Measurements from ENCODE around the gene F12.

The F12 gene

DNA sequence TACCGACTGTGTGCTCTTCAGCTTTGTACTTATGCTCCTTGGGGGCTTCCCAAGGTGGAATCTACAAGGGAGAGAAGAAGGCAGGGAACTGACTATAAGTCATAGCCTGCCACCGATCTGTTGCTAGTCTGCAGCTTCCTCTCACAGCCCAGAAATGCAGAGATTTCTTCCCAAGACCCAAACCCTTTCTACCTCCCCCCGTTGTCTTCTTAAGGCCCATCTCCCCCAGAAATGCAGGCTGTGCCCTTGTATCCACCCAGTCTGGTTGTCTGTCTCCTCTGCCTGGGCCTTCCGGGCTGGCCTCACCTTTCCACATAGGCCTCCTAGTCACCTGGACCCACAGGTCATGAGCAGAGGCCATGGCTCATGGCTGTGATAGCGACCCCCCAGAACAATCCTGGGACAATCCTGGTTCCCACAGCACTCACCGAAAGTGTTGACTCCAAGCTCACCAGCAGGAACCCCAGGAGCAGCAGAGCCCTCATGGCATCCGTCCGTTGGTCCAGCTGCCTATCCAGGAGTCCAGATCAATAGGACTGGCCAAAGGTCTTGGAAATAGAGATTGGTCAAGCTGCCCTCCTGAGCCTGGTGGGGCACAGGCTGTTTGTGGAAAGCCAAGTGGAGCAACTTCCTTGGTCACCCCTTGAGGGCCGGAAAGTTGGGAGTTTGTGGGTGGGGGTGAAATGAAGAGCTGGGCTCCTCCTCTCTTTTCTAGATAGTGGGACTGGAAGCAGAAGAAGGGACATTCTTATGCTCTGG is at the start of gene F12:
Gene F12, minus strand, starts transcription at position 522 of the 759 bp plus-strand sequence. Its CDS starts 37 bp downstream, at position 485.
- DNase-seq (ENCODE audit: low spot score): no peak

DNA sequence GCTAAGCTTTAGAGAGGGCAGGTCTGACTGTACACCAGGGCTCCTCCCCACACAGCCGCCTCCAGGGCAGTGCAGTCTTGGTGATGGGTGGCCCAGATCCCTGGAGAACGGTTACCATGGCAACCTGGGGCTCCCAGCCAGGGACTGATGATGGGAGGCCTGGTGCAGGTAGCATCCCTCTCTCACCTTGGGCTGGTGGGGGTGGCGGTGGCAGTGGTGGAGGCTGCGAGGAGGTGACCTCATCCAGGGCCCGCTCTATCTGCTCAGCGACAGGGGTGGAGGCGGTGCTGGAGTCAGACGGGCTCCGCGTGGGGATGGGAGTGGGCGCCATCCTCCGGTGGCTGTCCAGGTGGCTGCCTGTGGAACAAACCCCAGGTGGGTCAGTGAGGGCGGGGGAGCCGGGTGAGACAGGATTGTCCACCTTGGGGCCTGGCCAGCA is 49.6 kb upstream of the F12 start:
- DNase-seq (ENCODE audit: low spot score): no peak

DNA sequence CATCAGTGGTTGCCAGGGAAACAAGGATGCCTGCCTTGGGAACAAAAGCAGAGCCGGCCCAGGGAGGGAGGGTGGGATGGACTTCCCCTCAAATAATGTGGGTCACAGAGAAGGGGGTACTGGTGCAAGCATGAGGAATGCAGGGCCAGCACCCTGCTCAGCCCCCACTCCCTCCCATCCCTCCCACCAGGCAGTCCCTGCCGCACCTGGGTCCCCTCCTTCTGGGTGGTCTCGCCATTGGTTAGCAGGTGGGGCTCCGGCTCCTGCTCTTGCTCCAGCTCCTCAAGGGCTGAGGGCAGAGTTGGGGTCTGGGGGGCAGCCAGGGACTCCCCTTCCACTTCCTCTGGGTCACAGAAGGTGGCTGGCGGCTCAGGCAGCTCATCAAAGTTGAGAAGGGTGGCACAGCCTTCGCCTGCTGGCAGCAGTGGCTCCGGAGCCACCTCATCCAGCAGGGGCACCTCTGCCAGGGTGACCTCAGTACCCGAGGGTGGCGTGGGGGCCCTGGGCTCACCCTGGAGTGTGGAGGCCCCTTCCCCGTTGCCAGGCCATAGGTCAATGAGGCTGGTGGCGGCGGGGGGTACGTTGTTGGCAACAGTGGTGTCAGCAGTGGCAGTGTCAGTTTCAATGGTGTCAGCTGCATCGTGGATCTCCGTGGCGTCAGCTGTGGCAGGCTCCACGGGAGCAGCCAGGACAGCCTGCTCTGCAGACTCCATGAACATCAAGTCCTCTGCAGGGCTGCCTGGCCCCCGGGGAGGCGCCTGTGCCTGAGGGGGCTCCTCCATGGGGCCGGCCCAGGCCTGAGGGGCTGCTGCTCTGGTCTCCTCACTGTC is 48.7 kb upstream of the F12 start:
- no peak for DNase-seq (ENCODE audit: low spot score)

DNA sequence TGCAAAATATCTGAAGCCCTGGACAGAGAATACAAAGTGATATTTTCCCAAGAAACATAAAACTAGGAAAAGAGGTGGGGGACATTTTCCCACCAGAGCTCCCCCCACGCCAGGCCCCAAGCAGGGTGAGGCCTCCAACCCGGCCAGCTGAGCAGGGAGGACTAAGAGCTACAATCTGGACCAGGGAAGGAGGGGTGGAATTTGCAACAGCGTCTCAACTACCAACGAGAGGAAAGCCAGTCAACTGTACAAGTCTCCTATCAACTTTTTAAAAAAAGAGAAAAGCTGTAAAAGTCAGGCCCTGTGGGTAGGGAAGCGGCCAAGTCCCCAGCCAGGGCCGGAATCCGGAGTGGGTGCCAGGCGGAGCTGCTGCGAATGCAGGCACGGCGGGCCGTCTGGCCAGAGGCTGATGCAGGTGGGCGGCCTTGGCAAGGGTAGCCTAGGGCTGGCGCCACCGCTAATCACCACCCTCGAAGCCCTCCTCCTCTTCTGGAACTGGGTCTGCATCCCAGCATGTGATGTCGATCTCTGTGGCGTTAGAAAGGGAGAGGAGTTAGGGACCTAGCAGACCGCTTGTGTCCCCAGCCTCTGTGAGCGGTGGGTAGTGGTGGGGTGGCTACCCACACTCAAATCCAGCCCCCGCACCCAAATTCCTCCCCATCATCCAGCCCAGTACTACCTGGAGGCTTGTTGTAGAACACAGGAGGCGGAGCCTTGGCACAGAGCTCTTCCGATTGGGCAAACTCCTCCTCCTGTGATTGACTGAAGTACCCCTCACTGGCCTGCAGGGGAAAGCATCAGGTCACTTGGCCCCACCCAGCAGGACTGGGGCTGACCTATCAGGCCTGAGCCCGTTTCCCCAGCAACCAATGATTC is 47.9 kb upstream of the F12 start:
- DNase-seq (ENCODE audit: low spot score): peak; percentile 54

DNA sequence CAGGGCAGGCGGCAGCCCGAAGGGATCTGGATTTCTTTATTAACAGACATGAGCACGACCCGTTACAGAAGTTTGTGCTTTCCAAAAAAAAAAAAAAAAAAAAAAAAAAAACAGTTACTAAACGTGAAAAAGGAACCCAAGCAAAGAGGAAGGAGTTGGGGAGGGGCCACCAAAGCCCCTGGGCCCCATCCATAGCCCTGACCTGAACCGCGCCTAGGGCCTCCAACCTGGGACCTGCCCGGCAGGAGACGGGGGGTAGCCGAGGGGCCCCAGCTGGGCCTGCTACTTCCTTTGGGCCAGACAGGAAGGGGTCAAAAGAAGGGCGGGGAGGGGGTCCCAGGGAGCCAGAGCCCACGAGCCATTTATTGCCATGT is 47.2 kb upstream of the F12 start:
- no peak for DNase-seq (ENCODE audit: low spot score)

DNA sequence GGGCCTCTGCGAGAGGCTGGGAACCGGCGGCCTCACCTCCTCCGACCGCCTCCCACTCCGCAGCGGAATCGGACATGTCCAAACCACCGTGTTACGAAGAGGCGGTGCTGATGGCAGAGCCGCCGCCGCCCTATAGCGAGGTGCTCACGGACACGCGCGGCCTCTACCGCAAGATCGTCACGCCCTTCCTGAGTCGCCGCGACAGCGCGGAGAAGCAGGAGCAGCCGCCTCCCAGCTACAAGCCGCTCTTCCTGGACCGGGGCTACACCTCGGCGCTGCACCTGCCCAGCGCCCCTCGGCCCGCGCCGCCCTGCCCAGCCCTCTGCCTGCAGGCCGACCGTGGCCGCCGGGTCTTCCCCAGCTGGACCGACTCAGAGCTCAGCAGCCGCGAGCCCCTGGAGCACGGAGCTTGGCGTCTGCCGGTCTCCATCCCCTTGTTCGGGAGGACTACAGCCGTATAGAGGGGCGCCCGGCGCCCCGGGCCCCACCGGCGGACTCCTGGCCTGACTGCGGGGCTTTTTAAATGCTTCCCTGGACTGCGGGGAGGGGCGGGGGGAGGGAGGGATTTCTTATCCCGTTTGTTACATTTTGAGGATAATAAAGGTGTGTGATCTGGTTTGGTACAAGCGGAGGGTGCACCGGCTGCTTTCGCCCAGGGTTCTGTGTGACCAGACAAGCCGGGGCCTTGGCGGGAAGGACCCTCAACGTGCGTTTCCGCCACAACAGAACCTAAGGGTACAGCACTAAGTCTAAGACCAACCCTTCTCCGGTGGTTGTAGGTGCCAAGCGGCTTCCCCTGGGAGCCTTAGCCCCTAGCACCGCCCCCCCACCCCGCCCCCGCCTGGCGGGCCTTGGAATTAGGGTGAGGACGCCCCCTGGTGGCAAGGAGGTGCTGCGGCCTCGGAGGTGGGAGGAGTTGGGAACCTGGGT is 46.6 kb upstream of the F12 start:
- peak; percentile 93 for DNase-seq (ENCODE audit: low spot score)

DNA sequence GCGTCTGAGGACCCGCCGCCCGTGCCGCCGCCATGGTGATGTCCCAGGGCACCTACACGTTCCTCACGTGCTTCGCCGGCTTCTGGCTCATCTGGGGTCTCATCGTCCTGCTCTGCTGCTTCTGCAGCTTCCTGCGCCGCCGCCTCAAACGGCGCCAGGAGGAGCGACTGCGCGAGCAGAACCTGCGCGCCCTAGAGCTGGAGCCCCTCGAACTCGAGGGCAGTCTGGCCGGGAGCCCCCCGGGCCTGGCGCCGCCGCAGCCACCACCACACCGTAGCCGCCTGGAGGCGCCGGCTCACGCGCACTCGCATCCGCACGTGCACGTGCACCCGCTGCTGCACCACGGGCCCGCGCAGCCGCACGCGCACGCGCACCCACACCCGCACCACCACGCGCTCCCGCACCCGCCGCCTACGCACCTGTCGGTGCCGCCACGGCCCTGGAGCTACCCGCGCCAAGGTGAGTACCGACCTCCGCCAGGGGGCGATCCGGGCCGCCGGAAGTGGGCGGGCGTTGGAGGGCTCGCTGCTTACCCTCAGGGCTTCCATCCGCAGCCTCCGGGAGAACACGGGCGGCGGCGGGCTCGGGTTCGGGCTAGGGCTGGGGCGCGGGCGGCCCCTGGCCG is 45.8 kb upstream of the F12 start:
- DNase-seq (ENCODE audit: low spot score): peak; percentile 90

DNA sequence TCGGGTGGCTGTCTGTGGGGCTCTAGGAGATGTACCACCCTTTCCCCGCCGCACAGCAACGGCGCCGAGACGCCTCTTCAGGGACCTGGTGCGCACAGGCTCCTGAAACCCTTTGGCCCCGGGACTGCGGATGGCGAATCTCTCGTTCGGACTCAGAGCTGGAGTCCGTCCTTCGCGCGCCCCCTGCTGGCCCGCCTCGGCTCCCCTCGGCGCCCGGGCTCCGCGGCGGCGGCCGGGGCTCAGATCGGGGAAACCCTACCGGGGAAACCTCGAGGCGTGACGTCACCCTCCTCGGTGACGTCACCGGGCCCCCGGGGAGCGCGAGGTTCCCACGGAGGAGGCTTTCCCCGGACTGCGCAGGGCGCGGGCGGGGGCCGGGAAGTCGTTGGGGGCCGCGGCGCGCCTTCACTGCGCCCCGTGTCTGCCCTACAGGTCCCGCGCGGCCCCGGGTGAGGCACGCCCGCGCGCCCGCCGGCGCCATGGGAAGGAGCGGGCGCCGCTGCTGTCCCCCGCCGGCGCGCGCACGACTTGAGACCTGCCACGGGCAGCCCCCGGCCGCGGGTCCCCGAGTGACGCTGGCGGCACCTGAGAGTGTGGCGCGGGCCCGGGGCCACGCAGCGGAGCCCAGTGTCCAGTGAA is 45.2 kb upstream of the F12 start:
- peak; percentile 93 for DNase-seq (ENCODE audit: low spot score)

DNA sequence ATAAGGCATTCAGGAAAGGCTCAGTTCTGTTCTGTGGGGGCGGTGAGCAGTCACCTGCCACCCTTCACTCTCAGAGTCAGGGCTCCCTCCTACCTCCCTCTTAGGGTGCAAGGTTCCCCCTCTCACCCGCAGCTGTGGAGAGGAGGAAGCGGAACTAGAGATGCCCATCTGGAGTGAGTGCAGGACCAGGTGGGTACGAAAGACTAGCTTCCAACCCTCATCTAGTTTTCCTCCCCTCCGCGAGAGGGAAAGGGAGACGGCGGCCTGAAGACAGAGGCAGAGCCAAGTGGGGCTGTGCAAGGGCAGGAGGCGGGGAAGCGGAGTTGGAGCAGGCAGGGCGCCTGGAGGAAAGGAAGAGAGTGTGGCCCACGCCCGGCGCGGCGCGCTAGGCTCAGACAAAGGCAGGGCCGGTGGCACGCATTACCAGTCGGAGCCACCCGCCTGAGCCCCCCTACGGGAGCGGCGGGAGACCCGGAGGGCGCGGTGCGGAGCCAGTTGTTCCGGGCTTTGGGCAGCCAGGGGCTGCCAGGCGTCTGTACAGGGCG is 44.6 kb upstream of the F12 start:
- no peak for DNase-seq (ENCODE audit: low spot score)

DNA sequence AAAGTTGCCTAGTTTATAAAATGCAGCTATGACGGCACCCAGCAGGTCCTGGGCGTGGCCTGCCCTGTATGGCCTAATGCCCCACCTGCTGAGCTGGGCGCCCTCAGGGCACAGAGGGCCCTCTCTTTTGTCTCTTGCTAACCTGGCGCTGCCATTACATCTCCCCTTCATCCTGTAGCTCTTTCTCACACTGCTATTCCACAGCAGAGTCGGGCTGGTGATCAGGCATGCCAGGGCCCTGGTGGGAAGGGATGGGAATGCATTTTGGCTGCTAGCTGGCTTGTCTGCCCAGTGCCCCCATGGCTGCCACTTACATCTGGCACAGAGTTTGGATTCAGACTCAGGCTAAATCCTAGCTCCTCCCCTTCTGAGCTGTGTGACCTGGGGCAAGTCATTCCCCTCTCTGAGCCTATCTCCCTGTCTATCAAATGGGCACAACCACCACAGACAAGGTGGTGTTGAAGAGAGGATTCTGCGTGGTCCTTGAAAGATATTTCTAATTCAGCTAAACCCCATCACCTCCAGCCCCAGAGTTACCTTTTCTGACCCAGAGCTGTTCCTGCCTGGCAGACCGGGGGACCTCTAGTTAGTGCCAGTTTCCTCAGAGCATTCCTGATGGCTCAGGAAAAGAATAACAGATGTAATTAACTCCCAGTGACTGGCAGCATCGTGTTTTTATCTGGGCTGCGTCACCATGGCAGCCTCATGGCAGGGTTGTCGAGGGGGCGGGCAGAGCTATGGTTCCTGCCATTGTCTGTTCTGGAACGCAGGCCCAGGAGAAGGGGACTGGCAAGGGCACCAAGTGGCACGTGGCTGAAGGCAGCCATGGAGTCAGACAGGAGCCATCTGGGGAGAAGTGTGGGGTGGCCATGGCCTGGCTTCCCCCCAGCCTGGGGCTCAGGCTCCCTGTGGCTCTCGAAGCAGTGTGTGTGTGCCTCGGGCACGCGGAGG is 43.6 kb upstream of the F12 start:
- DNase-seq (ENCODE audit: low spot score): no peak

DNA sequence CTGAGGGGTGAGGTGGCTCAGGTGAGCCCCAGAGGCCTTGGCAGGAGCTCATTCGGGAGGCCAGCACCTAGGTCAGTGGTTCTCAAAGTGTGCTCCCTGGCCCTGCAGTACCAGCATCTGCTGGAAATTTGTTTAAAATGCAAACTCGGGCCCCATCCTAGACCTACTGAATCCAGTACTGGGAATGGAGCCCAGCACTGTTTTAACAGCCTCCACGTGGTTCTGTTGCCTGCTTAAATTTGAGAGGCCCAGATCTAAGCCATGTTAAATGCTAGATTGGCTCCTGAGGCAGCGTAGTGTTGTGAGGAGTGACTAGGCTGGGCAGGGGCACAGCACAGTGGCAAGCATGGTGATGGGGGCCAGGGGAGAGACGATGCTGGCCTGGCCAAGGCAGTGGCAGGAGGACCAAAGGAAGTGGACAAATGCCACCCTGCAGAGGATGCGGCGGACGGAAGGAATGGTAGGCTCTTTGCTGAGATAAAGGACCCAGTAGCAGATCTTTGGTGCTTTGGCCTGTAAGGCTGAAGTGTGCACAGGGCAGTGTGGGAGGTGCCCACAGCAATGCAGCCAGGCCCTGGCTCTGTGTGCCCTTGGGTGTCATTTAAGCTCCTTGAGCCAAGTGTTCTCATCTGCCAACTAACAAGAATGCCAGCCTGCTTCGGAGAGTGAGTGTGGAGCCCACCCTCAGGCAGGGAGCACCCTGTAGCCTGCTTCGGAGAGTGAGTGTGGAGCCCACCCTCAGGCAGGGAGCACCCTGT is 41.5 kb upstream of the F12 start:
- no peak for DNase-seq (ENCODE audit: low spot score)

DNA sequence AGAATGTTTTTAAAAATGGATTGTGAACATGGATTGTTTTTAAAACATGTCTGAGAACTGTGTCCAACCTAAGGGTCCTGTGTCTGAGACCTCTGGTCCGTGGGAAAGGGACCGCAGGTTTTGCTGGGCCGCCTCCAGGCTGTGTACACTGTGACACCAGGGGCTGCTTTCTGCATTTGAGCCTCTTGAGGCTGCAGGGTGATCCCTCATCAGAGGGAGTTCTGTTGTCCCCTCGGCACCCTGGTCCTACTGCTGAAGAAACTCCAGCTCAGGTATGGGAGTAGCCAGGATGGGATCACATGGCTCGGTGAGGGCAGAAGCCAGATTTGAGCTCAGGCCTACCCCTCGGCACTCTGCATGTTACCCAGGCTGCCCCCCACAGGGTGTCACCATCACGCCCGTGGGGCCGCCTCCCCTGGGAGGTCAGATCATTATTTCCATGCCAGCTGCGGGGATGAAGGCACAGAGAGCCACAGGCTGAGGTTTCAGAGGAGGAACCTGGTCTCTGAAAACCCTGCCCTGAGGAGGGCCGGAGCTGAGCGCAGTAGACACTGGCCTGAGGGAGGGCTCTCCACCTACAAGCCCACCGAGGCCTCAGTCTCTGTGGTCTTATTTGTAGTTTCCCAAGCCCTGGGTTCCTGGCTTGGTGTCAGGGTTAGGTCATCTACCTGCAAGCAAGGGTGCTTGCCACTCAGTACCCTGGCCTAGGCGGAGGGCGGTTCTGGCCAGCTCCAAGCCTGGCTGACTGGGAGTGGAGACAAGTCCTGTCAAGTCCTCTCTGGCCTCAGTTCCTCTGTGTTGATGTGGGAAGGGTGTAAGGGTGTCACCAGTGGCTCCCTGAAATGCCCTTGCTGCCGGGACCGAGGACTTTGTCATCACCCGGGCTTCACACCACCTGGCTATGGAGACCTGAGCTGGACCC is 40.0 kb upstream of the F12 start:
- no peak for DNase-seq (ENCODE audit: low spot score)

DNA sequence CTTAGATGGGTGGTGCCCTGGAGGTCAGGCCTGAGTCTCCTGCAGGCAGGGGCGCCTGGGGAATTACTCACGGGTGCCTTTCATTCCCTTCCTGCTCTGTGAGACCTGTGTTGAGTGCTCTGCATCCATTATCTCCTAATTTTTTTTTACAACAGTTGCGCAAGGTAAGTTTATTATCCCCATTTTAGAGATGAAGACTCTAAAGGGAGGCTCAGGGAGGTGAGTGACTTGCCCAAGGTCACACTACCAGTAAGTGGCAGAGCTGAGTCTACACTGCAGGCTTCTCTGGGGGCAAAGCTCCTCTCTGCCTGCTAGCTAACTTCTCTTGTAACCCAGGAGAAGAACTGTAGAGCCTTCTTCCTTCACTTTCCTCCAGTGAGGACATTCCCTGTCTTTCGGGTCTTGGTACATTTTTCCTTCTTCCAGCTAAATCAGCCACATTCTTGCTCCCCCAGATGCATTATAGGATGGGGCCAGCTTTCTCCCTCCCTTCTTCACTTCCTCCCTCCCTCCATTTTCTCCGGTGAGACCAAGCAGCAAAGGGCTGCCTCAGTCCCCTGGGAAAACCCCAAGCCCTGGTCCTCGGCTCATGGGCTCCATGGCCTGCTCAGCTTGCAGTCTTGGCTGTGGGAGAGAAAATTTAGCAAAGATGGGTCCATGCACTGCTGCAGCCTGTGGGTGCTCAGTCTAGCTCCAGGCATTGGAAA is 39.0 kb upstream of the F12 start:
- DNase-seq (ENCODE audit: low spot score): no peak

DNA sequence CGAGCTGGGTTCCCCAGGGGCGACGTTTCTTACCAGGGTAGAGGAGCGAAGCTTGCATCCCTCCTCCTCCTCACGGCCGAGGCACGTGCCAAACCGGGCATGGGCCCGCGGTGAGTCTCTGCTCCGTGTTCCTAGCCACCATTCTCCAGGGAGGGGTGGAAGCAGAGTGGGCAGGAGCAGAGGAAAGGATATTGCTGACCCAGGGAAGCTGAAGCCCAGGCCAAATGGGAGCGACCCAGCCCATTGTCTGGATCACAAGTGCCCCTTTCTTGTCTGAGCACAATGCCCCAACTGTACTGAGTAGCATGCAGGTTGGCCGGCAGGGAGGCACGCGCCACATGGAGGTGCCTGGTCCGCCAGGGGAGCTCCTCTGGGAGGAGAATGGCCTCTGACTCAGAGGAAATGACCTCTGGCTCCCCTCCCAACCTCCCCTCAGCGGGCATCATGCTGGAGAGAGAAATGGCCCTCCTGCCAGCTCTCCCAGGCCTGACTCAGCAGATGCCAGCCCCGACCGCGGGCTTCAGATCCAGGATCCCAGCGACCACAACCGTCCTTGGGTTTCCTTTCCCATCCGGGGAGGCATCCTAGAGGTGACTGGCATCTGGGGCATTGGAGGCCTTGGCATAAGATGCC is 38.4 kb upstream of the F12 start:
- DNase-seq (ENCODE audit: low spot score): no peak

DNA sequence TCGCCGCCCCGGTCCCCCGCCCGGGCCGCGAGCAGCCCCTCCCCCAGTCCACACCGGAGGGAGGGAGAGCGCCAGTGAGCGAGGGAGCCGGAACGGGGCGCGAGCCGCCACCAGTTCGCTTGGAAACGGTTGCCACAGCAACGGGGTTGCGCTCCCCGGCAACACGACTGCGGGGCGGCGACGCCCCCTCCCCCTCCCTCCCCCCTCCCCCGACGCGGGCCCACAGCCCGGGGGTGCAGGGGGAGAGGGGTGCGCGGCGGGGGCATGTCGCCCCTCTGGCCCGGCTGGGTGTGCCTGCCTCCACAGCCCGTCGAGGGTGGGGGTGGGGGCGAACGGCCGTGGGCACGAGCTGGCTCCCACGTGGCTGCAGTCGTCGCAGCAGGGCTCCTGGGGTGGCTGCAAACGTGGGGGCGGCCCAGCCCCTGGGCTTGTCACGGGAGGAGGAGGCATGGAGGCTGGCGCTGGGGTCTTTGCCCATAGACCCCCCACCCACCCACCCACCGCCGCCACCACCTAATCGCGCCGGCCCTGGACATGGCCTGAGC is 37.8 kb upstream of the F12 start:
- DNase-seq (ENCODE audit: low spot score): peak; percentile 82
